Left ventricle myocardium inferior (tissue), 1 donor: ENCODE data around the gene KCTD2. TPM values are rescaled to one million over a fixed set of nuclear protein-coding genes. Genes with fewer than 3 reads are reported as not detected.

Source experiments
- DNase-seq: peaks from one replicate; pipeline ENCODE4 v3.0.0-alpha.2; 2020
- H3K27ac ChIP-seq: fragments of 200-600 bp; replicated peaks from 2 replicates; pipeline ENCODE4 v1.8.0; 2021
- H3K27me3 ChIP-seq: fragments of 200-600 bp; 2 replicates; pipeline ENCODE4 v1.8.0; 2021; ENCODE audit warnings: low read depth
- H3K36me3 ChIP-seq: fragments of 200-600 bp; 2 replicates; pipeline ENCODE4 v1.8.0; 2021
- H3K4me1 ChIP-seq: fragments of 200-600 bp; 2 replicates; pipeline ENCODE4 v1.8.0; 2021
- H3K4me3 ChIP-seq: fragments of 200-600 bp; 2 replicates; pipeline ENCODE4 v1.8.0; 2021; ENCODE audit warnings: mild to moderate bottlenecking, moderate library complexity
- H3K9me3 ChIP-seq: fragments of 200-600 bp; replicated peaks from 2 replicates; pipeline ENCODE4 v1.8.0; 2021
- intact Hi-C: fragments of 100-400 bp; cut with micrococcal nuclease; formaldehyde crosslinking; loops from one replicate; pipeline ENCODE4 v1.11.0; 2022
- total RNA-seq: library from RNA; stranded (reverse); fragmentation: NEBNext Ultra II Directional; extraction: Animal tissue kit (Norgen Biotek cat#: 25700); gene quantifications from one replicate; pipeline ENCODE4 v1.2.1, GENCODE V29; 2021
- TF ChIP-seq, protein P1 (sequence below): fragments of 200-600 bp; IDR thresholded peaks from 2 replicates; pipeline ENCODE4 v1.8.0; 2021; ENCODE audit warnings: antibody characterized with exemption, mild to moderate bottlenecking, borderline replicate concordance
- donor health status: DM: no; HTN: yes; CAD: no; lungs with severe emphysema.

The KCTD2 gene
- total RNA-seq, 1 donor from 2014 or later = 23.1 TPM

DNA sequence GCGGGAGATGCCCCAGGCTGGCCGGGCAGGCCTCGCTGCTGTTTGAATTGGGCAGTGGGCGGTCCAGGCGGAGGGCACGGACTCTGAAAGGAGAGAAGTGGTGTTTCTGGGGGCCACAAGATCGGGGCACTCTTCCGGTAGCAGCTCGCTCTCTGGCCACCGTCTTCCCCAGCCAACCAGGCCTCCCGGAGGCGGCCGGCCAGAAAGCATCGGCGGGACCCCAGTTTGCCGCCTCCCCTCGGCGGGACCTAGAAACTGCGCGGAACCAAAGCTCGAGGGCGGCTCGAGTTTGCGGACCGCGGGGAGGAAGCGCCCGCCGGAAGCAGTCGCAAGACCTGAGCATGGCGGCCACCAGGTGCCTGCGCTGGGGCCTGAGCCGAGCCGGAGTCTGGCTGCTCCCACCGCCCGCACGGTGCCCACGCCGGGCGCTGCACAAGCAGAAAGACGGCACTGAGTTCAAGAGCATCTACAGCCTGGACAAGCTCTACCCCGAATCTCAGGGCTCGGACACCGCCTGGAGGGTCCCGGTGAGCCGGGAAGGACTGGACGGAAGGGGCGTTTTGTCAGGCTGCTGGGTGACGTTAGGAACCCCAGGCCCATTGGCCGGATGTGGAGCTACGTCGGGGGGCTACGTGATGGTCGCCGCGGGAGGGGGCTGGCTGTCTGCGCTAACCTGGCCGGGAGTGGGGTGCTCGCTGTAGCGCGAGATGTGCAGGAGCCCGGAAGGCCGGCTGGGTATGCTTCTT is 34.5 kb upstream of the KCTD2 start, which contains the start of gene MRPL58:
MRPL58 (plus strand) TSS at position 325 of the 746 bp plus-strand sequence; CDS start at position 342, 17 bp downstream.
- peak within 1 kb of the TSS; percentile 95 for H3K27ac ChIP-seq
- DNase-seq = peak; percentile 85
- peaks cover 4% of the 10 kb centered on the region for H3K36me3 ChIP-seq
- no peaks in the 10 kb centered on the region for H3K27me3 ChIP-seq
- peaks cover 34% of the 10 kb centered on the region for H3K4me1 ChIP-seq
- intact Hi-C loops = no loop called here
- no peaks in the 10 kb centered on the region for H3K9me3 ChIP-seq
- H3K4me3 ChIP-seq = peak within 1 kb of the TSS; percentile 87
- TF ChIP-seq, protein P1, sequence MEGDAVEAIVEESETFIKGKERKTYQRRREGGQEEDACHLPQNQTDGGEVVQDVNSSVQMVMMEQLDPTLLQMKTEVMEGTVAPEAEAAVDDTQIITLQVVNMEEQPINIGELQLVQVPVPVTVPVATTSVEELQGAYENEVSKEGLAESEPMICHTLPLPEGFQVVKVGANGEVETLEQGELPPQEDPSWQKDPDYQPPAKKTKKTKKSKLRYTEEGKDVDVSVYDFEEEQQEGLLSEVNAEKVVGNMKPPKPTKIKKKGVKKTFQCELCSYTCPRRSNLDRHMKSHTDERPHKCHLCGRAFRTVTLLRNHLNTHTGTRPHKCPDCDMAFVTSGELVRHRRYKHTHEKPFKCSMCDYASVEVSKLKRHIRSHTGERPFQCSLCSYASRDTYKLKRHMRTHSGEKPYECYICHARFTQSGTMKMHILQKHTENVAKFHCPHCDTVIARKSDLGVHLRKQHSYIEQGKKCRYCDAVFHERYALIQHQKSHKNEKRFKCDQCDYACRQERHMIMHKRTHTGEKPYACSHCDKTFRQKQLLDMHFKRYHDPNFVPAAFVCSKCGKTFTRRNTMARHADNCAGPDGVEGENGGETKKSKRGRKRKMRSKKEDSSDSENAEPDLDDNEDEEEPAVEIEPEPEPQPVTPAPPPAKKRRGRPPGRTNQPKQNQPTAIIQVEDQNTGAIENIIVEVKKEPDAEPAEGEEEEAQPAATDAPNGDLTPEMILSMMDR = peak; percentile 74

DNA sequence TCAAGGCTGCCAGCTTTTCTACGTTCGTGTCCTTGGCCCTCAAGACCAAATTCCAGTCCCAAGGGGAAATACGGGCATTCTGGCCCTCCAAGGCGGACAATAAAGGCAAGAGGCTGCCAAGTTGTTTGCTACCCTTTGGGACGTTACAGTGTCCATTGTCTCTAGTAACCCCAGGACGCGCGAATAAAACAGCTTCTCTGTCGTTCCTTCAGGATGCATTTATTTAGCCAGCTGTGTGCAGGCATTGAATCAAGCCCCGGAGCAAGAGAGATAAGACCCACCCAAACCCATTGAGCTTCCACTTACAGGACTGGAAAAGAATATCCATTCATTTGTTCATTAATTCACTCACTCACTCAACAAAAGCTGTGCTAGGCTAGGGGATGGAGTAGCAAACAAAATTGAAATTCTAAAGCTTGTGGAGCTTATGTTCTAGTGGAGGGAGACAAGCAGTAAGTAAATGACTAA is 33.9 kb upstream of the KCTD2 start:
- peaks cover 34% of the 10 kb centered on the region for H3K4me1 ChIP-seq
- intact Hi-C loops = no loop called here
- peak overlapping the region; percentile 87 for H3K4me3 ChIP-seq
- H3K27me3 ChIP-seq = no peaks in the 10 kb centered on the region
- H3K36me3 ChIP-seq = peaks cover 10% of the 10 kb centered on the region
- TF ChIP-seq, protein P1 = no peak
- DNase-seq = no peak
- H3K9me3 ChIP-seq = no peaks in the 10 kb centered on the region
- H3K27ac ChIP-seq = peak overlapping the region; percentile 95

DNA sequence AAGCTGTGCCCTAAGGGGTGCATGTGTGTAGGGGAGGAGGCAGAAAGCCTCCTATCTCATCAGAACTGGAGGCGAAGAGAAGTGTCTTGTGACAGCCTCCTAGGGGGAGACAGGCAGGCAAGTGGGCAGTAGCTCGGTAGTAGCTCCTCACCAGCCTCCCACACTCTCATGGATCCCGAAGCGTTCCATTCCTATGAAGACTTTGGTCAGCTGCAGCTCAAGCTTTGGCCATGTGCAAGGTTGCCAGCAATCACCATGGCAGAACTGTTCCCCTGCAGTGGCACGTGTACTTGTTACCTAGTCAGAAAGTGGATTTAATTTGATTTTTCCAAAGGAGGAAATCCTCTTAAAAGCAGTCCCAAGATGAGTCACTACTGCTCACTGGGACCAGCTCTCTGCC is 27.9 kb upstream of the KCTD2 start:
- Histone ChIP-seq H3K36me3 (peaks cover 58% of the 10 kb centered on the region), H3K27me3 (no peaks in the 10 kb centered on the region)
- intact Hi-C loops = no loop called here

DNA sequence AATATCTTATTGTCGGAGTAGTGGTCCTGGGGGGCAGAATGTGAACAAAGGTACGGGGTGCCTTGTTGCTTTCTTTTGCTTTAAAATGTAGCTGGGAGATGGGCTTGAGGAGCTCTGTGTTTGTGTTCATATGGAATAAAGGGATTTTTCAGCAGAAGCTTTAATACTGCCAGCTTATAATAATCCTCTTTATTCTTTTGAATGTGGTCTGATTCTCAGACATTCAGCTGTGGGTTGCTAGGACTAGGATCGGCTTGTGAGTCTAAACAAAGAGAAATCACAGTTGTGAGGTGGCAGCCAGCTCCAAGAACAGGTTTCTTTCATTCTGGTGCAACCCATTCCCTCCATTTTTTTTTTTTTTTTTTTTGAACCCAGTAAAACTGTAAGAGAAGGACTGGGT is 27.3 kb upstream of the KCTD2 start:
- H3K4me3 ChIP-seq = no peak overlapping the region
- H3K9me3 ChIP-seq = no peaks in the 10 kb centered on the region
- no peaks in the 10 kb centered on the region for H3K27me3 ChIP-seq
- H3K36me3 ChIP-seq = peaks cover 58% of the 10 kb centered on the region
- no peaks in the 10 kb centered on the region for H3K4me1 ChIP-seq
- intact Hi-C loops = no loop called here
- DNase-seq = no peak
- H3K27ac ChIP-seq = no peak overlapping the region
- TF ChIP-seq, protein P1 = no peak

More for the DNA sequence above, 27.9 kb upstream of the KCTD2 start:
- Histone ChIP-seq H3K4me3 (no peak overlapping the region), H3K4me1 (no peaks in the 10 kb centered on the region), H3K9me3 (no peaks in the 10 kb centered on the region), H3K27ac (no peak overlapping the region)
- no peak for DNase-seq
- TF ChIP-seq, protein P1 = no peak

DNA sequence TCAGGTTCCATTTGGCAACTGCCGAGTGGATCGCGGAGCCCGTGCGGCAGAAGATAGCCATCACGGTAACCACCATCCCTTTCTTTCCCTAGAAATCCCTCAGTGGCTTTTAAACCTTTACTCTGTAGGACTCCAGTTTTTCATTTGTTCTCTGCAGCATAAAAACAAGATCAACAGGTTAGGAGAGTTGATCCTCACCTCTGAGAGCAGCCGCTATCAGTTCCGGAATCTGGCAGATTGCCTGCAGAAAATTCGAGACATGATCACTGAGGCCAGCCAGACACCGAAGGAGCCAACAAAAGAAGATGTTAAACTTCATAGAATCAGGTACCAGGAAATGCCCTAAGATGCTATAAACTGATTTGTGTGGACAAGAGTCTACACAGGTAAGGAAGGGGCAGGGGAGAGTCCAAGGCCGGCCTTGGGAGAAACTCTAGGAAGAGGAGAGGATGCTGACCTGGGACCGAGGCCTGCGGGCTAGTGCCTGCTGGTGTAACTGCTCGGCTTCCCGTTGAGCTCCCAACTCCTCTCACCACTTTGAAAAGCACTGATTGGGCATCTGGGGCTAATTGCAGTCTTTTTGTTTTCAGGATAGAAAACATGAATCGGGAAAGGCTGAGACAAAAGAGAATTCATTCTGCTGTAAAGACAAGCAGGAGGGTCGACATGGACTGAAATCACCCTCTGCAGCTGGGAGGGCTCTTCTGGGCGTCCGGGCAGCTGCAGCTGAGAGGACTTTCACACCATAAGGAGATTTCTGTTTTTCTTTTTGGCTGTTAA is 26.5 kb upstream of the KCTD2 start:
- Histone ChIP-seq H3K27me3 (no peaks in the 10 kb centered on the region), H3K4me1 (no peaks in the 10 kb centered on the region), H3K4me3 (no peak overlapping the region), H3K9me3 (no peaks in the 10 kb centered on the region), H3K27ac (no peak overlapping the region), H3K36me3 (peaks cover 58% of the 10 kb centered on the region)
- TF ChIP-seq, protein P1 = no peak
- DNase-seq = no peak
- intact Hi-C loops = no loop called here
